ENCODE results near the gene PCBP3. TPM values are rescaled to one million over a fixed set of nuclear protein-coding genes. Genes with fewer than 3 reads are reported as not detected.

Gene PCBP3
- total RNA-seq, 4 donors from 2014 or later: 0.99 to 7.0 (median 2.5) TPM; not detected in 1

- no peak for DNase-seq (ENCODE audit: low spot score in 2 of 2)
- H3K4me3 ChIP-seq (ENCODE audit: low read depth, poor library complexity, severe bottlenecking): no peak overlapping the region
- no peak for TF ChIP-seq CTCF (IDR thresholded peaks at IDR 0.05)
- TF ChIP-seq POLR2A (IDR thresholded peaks at IDR 0.05): no peak
- 92 to 96% methylated on average over 19 of the region's 19 CpGs for WGBS, 2 donors
- intact Hi-C loops (cut with DNase I; ENCODE audit: low total_unique reads): no loop called here
Observed at GRCh38 chr21:45906196-45906805, 262.8 kb downstream of the PCBP3 start.

GRCh38 chr21:45906859-45907258 lies 263.3 kb downstream of the PCBP3 start:
- TF ChIP-seq CTCF (IDR thresholded peaks at IDR 0.05) (no peak), POLR2A (IDR thresholded peaks at IDR 0.05) (no peak)
- H3K4me3 ChIP-seq (ENCODE audit: low read depth, poor library complexity, severe bottlenecking): no peak overlapping the region
- intact Hi-C loops (cut with DNase I; ENCODE audit: low total_unique reads): no loop called here
- no peak for DNase-seq (ENCODE audit: low spot score in 2 of 2)
- WGBS, 2 donors: 94% methylated on average over 13 of the region's 13 CpGs

GRCh38 chr21:45908536-45909237 lies 265.2 kb downstream of the PCBP3 start:
- DNase-seq (ENCODE audit: low spot score in 2 of 2): no peak
- intact Hi-C loops (cut with DNase I; ENCODE audit: low total_unique reads): no loop called here
- no peak for TF ChIP-seq CTCF (IDR thresholded peaks at IDR 0.05)
- no peak for TF ChIP-seq POLR2A (IDR thresholded peaks at IDR 0.05)
- WGBS, 2 donors: 88 to 90% methylated on average over 27 of the region's 27 CpGs
- no peak overlapping the region for H3K4me3 ChIP-seq (ENCODE audit: low read depth, poor library complexity, severe bottlenecking)

GRCh38 chr21:45909238-45909988 lies 265.9 kb downstream of the PCBP3 start:
- WGBS, 2 donors: 63 to 87% methylated on average over 7 to 13 of the region's 23 CpGs
- no peak for DNase-seq (ENCODE audit: low spot score in 2 of 2)
- intact Hi-C loops (cut with DNase I; ENCODE audit: low total_unique reads): no loop called here
- no peak overlapping the region for H3K4me3 ChIP-seq (ENCODE audit: low read depth, poor library complexity, severe bottlenecking)
- TF ChIP-seq POLR2A (IDR thresholded peaks at IDR 0.05): no peak
- no peak for TF ChIP-seq CTCF (IDR thresholded peaks at IDR 0.05)

- intact Hi-C loops (cut with DNase I; ENCODE audit: low total_unique reads): no loop called here
- no peak for DNase-seq (ENCODE audit: low spot score in 2 of 2)
- TF ChIP-seq CTCF (IDR thresholded peaks at IDR 0.05) (no peak), POLR2A (IDR thresholded peaks at IDR 0.05) (no peak)
Observed at GRCh38 chr21:45910155-45910547, 266.6 kb downstream of the PCBP3 start.

More at GRCh38 chr21:45910155-45910547, 266.6 kb downstream of the PCBP3 start:
- H3K4me3 ChIP-seq (ENCODE audit: low read depth, poor library complexity, severe bottlenecking): no peak overlapping the region
- 47 to 53% methylated on average over 3 of the region's 5 CpGs for WGBS, 2 donors

Measured in lower leg skin (tissue), 4 donors.